GM18861 (cell line): Measurements from ENCODE around the gene LINGO4.
A peak's percentile ranks its signal among the peaks of the same experiment; 100 is the strongest.
"Not testable (repeated sequence)": the region's sequence is repeated elsewhere in the genome, so short reads cannot be mapped to it uniquely, and the experiment has no call there.

Source experiments
- ATAC-seq: cut with Tn5 transposase; IDR thresholded peaks from one replicate; pipeline ENCODE4 v1.9.1; 2021; ENCODE audit not compliant: unreplicated experiment

The LINGO4 gene

GRCh38 chr1:151790071-151790939 lies 14.9 kb downstream of the LINGO4 start, which contains the start of gene TDRKH:
TDRKH (minus strand) TSS chr1:151790500; CDS start chr1:151783022, 7,478 bp downstream.
- peak; percentile 88 for ATAC-seq

GRCh38 chr1:151787689-151788088 lies 17.5 kb downstream of the LINGO4 start:
- ATAC-seq: no peak

- no peak for ATAC-seq
These were observed 21.4 kb downstream of the LINGO4 start for GRCh38 chr1:151783796-151784195.

GRCh38 chr1:151782741-151783140 lies 22.5 kb downstream of the LINGO4 start:
- ATAC-seq: no peak

- not testable (repeated sequence) for ATAC-seq
These were observed 23.2 kb downstream of the LINGO4 start for GRCh38 chr1:151782026-151782425.

GRCh38 chr1:151780736-151781135 lies 24.5 kb downstream of the LINGO4 start:
- not testable (repeated sequence) for ATAC-seq

- no peak for ATAC-seq
These were observed 25.4 kb downstream of the LINGO4 start for GRCh38 chr1:151779852-151780251.

- no peak for ATAC-seq
These were observed 27.9 kb downstream of the LINGO4 start for GRCh38 chr1:151777317-151777716.

- no peak for ATAC-seq
These were observed 28.6 kb downstream of the LINGO4 start for GRCh38 chr1:151776665-151777062.

- no peak for ATAC-seq
These were observed 29.1 kb downstream of the LINGO4 start for GRCh38 chr1:151775894-151776664.

- ATAC-seq: no peak
These were observed 30.8 kb downstream of the LINGO4 start for GRCh38 chr1:151774256-151774922.

- ATAC-seq: no peak
These were observed 31.5 kb downstream of the LINGO4 start for GRCh38 chr1:151773702-151774101.

GRCh38 chr1:151769270-151769669 lies 35.9 kb downstream of the LINGO4 start:
- ATAC-seq: not testable (repeated sequence)

- ATAC-seq: not testable (repeated sequence)
These were observed 36.7 kb downstream of the LINGO4 start for GRCh38 chr1:151768351-151769066.

- ATAC-seq: no peak
These were observed 41.2 kb downstream of the LINGO4 start for GRCh38 chr1:151763990-151764389.

- peak; percentile 82 for ATAC-seq
These were observed 42.0 kb downstream of the LINGO4 start, which contains the start of gene MRPL9 for GRCh38 chr1:151762941-151763921. MRPL9 (minus strand) TSS chr1:151763496; CDS start chr1:151763479, 17 bp downstream.

- no peak for ATAC-seq
These were observed 44.4 kb downstream of the LINGO4 start for GRCh38 chr1:151760597-151761385.

GRCh38 chr1:151759241-151759640 lies 46.0 kb downstream of the LINGO4 start:
- no peak for ATAC-seq

GRCh38 chr1:151756291-151756690 lies 48.9 kb downstream of the LINGO4 start:
- ATAC-seq: no peak
